Panc1 (cell line): Measurements from ENCODE around the gene HUNK. TPM values are rescaled to one million over a fixed set of nuclear protein-coding genes. Genes with fewer than 3 reads are reported as not detected.

Experiments
- ATAC-seq: fragments of 200-7000 bp; cut with Tn5 transposase; 2 replicates; pipeline ENCODE4 v1.9.1; 2020; ENCODE audit warnings: mild to moderate bottlenecking, moderate library complexity
- BruUV-seq: library from RNA; stranded (reverse); fragments of 400-500 nt; replicated peaks from 2 replicates; lab custom pipeline; 2021; lab: Mats Ljungman, UMichigan
- CTCF ChIA-PET: fragments of 300-600 bp; sonication (Branson Sonifier 250); formaldehyde crosslinking; loops from one replicate; lab custom pipeline; 2022; ENCODE audit warnings: antibody characterized with exemption; lab: Charles Lee
- POLR2A ChIA-PET: fragments of 300-600 bp; sonication (Branson Sonifier 250); formaldehyde crosslinking; loops from one replicate; lab custom pipeline; 2022; ENCODE audit warnings: antibody characterized with exemption; lab: Charles Lee
- DNase-seq: peaks from one replicate; pipeline ENCODE4 v3.0.0-alpha.2; 2010; ENCODE audit warnings: low read depth, low spot score
- H3K27ac ChIP-seq: 2 replicates; pipeline ENCODE4 v1.5.1; 2011; ENCODE audit warnings: mild to moderate bottlenecking, low read length, inconsistent platforms
- H3K27me3 ChIP-seq: fragments of 200-500 bp; sonication (Bioruptor generic); 2 replicates; pipeline ENCODE4 v1.6.0; 2014; ENCODE audit warnings: low read length, inconsistent platforms; ENCODE audit not compliant: control insufficient read depth, insufficient read depth
- H3K36me3 ChIP-seq: fragments of 200-500 bp; sonication (Bioruptor generic); 2 replicates; pipeline ENCODE4 v1.5.1; 2014; ENCODE audit warnings: inconsistent platforms, mild to moderate bottlenecking, low read length, moderate library complexity; ENCODE audit not compliant: control insufficient read depth, insufficient read depth
- H3K4me1 ChIP-seq: 2 replicates; pipeline ENCODE4 v1.5.1; 2011; ENCODE audit warnings: inconsistent platforms, mild to moderate bottlenecking, low read length, moderate library complexity; ENCODE audit not compliant: control insufficient read depth, insufficient read depth
- H3K4me3 ChIP-seq, 2 experiments: 2 replicates each; pipeline ENCODE4 v1.5.1; 2011 to 2012; ENCODE audit warnings: low read depth in 2 of 2, low read length in 2 of 2, mild to moderate bottlenecking in 2 of 2, inconsistent platforms in 1 of 2, moderate library complexity in 1 of 2
- H3K9me3 ChIP-seq: fragments of 200-500 bp; sonication (Bioruptor generic); 2 replicates; pipeline ENCODE4 v1.5.1; 2014; ENCODE audit warnings: low read depth, mild to moderate bottlenecking, inconsistent platforms, low read length, moderate library complexity; ENCODE audit not compliant: control insufficient read depth, insufficient read depth
- POLR2AphosphoS5 ChIP-seq: IDR thresholded peaks from 2 replicates; pipeline ENCODE4 v1.6.1; 2012; ENCODE audit warnings: mild to moderate bottlenecking, low read depth, low read length, moderate library complexity
- SIN3A ChIP-seq: IDR thresholded peaks from 2 replicates; pipeline ENCODE4 v1.6.1; 2012; ENCODE audit warnings: low read depth, mild to moderate bottlenecking, low read length, moderate library complexity, borderline replicate concordance; ENCODE audit not compliant: insufficient read depth
- TCF7L2 ChIP-seq: IDR thresholded peaks from 2 replicates; pipeline ENCODE4 v1.6.1; 2011; ENCODE audit warnings: mild to moderate bottlenecking, low read depth, low read length, inconsistent platforms
- in situ Hi-C: cut with HindIII; loops from 2 replicates; pipeline ENCODE4 v1.10.0; 2016; ENCODE audit warnings: low sequenced_read_pairs, low pct_unique_long_range_greater_than_20kb
- intact Hi-C: fragments of 100-400 bp; cut with micrococcal nuclease; formaldehyde crosslinking; loops from one replicate; pipeline ENCODE4 v1.10.0; 2022; ENCODE audit not compliant: unreplicated experiment
- total RNA-seq: library from RNA; stranded (reverse); gene quantifications from one replicate; pipeline ENCODE4 v1.2.1, GENCODE V29; 2021; ENCODE audit not compliant: unreplicated experiment
- TF ChIP-seq, protein P1 (sequence below), 2 experiments: IDR thresholded peaks; 2 replicates each; pipeline ENCODE4 v1.6.1; 2011 to 2012; ENCODE audit warnings: low read depth in 2 of 2, control low read depth in 1 of 2, low read length in 1 of 2, mild to moderate bottlenecking in 1 of 2, moderate library complexity in 1 of 2; ENCODE audit not compliant: insufficient read depth in 1 of 2
- TF ChIP-seq, protein P2 (sequence below): fragments of 450-650 bp; IDR thresholded peaks from 2 replicates; pipeline ENCODE4 v1.5.1; 2017; ENCODE audit warnings: mild to moderate bottlenecking

HUNK gene
- total RNA-seq, 1 experiment from 2014 or later = 0.05 TPM

DNA sequence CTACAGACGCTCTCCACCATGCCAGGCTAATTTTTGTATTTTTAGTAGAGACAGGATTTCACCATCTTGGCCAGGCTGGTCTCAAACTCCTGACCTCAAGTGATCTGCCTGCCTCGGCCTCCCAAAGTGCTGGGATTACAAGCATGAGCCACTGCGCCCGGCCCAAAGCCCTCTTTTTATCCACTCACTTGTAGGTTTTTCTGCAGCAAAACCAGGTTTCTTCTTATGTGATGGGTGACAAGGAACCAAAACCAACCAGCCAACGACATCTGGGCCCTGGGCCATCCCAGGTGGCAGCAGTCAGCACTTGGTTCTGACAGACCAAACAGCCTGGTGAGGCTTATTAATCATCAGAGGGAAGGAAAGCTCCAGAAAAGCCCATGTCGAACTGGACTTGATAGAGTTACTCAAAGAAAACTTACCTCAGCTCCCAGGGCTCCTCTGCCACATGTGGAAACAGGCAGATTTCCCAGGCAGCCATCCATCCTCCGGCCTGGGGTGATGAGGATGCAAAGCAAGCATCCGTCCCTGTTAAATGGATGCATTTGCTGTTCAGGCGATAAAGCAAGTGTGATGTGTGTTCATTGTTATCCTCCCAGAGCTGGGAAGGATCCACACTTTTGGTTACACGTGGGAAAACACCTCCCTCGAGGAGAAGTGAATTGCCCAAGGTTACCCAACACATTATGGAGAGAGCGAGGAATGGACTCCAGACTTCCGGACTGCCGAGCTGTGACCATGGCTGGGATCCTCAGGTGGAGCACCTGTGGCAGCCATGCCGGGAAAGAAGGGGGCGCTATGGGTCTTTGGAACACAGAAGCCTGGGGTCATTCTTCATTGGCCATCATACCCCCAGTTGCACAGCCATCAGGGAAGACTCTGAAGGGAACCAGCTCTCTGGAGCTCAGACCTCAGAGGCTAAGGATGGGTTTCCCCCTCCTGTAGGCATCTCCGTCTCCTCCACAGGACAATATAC is 118.8 kb downstream of the HUNK start:
- H3K27ac ChIP-seq = no peak overlapping the region
- no TSS peak for BruUV-seq
- no peak for ATAC-seq
- CTCF ChIA-PET = interaction anchor here (0.6 kb wide), 1 partner anchor 546 kb away, joined by 13 read pairs; no protein-coding TSS in a partner anchor
- no peaks in the 10 kb centered on the region for H3K4me1 ChIP-seq
- no peak overlapping the region for H3K4me3 ChIP-seq
- H3K9me3 ChIP-seq = no peaks in the 10 kb centered on the region
- POLR2A ChIA-PET = no interaction called here
- no peak for DNase-seq
- intact Hi-C loops (no loop called here), in situ Hi-C loops (no loop called here)
- H3K27me3 ChIP-seq = no peaks in the 10 kb centered on the region; the same call in 1 of the 2 replicates
- no peaks in the 10 kb centered on the region for H3K36me3 ChIP-seq
- TF ChIP-seq TCF7L2 = no peak
- no peak for TF ChIP-seq POLR2AphosphoS5
- TF ChIP-seq, protein P1, sequence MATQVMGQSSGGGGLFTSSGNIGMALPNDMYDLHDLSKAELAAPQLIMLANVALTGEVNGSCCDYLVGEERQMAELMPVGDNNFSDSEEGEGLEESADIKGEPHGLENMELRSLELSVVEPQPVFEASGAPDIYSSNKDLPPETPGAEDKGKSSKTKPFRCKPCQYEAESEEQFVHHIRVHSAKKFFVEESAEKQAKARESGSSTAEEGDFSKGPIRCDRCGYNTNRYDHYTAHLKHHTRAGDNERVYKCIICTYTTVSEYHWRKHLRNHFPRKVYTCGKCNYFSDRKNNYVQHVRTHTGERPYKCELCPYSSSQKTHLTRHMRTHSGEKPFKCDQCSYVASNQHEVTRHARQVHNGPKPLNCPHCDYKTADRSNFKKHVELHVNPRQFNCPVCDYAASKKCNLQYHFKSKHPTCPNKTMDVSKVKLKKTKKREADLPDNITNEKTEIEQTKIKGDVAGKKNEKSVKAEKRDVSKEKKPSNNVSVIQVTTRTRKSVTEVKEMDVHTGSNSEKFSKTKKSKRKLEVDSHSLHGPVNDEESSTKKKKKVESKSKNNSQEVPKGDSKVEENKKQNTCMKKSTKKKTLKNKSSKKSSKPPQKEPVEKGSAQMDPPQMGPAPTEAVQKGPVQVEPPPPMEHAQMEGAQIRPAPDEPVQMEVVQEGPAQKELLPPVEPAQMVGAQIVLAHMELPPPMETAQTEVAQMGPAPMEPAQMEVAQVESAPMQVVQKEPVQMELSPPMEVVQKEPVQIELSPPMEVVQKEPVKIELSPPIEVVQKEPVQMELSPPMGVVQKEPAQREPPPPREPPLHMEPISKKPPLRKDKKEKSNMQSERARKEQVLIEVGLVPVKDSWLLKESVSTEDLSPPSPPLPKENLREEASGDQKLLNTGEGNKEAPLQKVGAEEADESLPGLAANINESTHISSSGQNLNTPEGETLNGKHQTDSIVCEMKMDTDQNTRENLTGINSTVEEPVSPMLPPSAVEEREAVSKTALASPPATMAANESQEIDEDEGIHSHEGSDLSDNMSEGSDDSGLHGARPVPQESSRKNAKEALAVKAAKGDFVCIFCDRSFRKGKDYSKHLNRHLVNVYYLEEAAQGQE (IDR thresholded peaks at IDR 0.05; ENCODE audit: insufficient read depth in 1 of 2, low read depth in 2 of 2, low read length in 1 of 2) = no peak
- TF ChIP-seq, protein P2, sequence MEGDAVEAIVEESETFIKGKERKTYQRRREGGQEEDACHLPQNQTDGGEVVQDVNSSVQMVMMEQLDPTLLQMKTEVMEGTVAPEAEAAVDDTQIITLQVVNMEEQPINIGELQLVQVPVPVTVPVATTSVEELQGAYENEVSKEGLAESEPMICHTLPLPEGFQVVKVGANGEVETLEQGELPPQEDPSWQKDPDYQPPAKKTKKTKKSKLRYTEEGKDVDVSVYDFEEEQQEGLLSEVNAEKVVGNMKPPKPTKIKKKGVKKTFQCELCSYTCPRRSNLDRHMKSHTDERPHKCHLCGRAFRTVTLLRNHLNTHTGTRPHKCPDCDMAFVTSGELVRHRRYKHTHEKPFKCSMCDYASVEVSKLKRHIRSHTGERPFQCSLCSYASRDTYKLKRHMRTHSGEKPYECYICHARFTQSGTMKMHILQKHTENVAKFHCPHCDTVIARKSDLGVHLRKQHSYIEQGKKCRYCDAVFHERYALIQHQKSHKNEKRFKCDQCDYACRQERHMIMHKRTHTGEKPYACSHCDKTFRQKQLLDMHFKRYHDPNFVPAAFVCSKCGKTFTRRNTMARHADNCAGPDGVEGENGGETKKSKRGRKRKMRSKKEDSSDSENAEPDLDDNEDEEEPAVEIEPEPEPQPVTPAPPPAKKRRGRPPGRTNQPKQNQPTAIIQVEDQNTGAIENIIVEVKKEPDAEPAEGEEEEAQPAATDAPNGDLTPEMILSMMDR = no peak

DNA sequence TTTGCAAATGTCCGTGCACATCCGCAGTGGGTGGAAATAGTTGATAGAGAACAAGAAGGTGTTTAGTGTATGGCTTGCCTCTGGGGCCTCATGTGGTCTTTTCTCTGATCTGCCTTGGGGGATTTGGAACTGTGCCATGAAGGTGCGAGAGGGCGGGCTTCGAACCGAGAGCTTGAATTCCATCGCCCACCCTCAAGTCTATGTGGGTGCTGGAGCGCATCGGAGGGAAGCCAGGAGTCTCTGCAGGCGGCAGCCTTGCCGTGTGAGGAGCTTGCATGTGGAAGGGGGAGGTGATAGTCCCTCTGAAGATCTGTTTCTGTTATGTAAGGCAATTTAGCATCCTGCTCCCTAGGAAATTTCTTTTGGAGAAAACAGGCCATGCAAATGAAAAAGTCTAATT is 119.6 kb downstream of the HUNK start:
- ChIA-PET CTCF (no interaction called here), POLR2A (no interaction called here)
- TF ChIP-seq, protein P1 (IDR thresholded peaks at IDR 0.05; ENCODE audit: insufficient read depth in 1 of 2, low read depth in 2 of 2, low read length in 1 of 2) = no peak
- TF ChIP-seq TCF7L2 (no peak), POLR2AphosphoS5 (no peak), SIN3A (no peak)
- TF ChIP-seq, protein P2 = no peak

More for the DNA sequence above, 119.6 kb downstream of the HUNK start:
- Histone ChIP-seq H3K9me3 (no peaks in the 10 kb centered on the region), H3K4me3 (no peak overlapping the region), H3K27me3 (no peaks in the 10 kb centered on the region; the same call in 1 of the 2 replicates), H3K36me3 (no peaks in the 10 kb centered on the region), H3K4me1 (no peaks in the 10 kb centered on the region), H3K27ac (no peak overlapping the region)
- intact Hi-C loops (no loop called here), in situ Hi-C loops (no loop called here)
- BruUV-seq = no TSS peak
- no peak for DNase-seq
- no peak for ATAC-seq
